Hepatocyte (in vitro differentiated cells): ENCODE measurements around the gene HSPH1. TPM values are rescaled to one million over a fixed set of nuclear protein-coding genes. Genes with fewer than 3 reads are reported as not detected.

ENCODE experiments used
- DNase-seq: peaks from one replicate; pipeline ENCODE4 v3.0.0-alpha.2; 2016; ENCODE audit warnings: low spot score
- H2AFZ ChIP-seq: fragments of 200-600 bp; sonication (generic); 2 replicates; pipeline ENCODE4 v1.6.0; 2016; ENCODE audit warnings: antibody characterized with exemption, mild to moderate bottlenecking
- H3K27ac ChIP-seq: fragments of 200-600 bp; sonication (generic); 2 replicates; pipeline ENCODE4 v1.5.1; 2016; ENCODE audit warnings: mild to moderate bottlenecking
- H3K27me3 ChIP-seq: fragments of 200-600 bp; sonication (generic); 2 replicates; pipeline ENCODE4 v1.6.1; 2016
- H3K36me3 ChIP-seq: fragments of 200-600 bp; sonication (generic); replicated peaks from 2 replicates; pipeline ENCODE4 v1.5.1; 2016; ENCODE audit warnings: low read depth; ENCODE audit not compliant: insufficient read depth
- H3K4me1 ChIP-seq: fragments of 200-600 bp; sonication (generic); 2 replicates; pipeline ENCODE4 v1.5.1; 2016; ENCODE audit warnings: mild to moderate bottlenecking, moderate library complexity; ENCODE audit not compliant: insufficient read depth
- H3K4me2 ChIP-seq: fragments of 200-600 bp; sonication (generic); 2 replicates; pipeline ENCODE4 v1.6.0; 2016
- H3K4me3 ChIP-seq: fragments of 200-600 bp; sonication (generic); 2 replicates; pipeline ENCODE4 v1.5.1; 2016; ENCODE audit warnings: mild to moderate bottlenecking
- H3K79me2 ChIP-seq: fragments of 200-600 bp; sonication (generic); 2 replicates; pipeline ENCODE4 v1.6.0; 2017; ENCODE audit warnings: mild to moderate bottlenecking
- H3K9me2 ChIP-seq: fragments of 200-600 bp; sonication (generic); replicated peaks from 2 replicates; pipeline ENCODE4 v1.6.0; 2017; ENCODE audit warnings: mild to moderate bottlenecking; ENCODE audit not compliant: insufficient read depth
- H3K9me3 ChIP-seq: fragments of 200-600 bp; sonication (generic); 2 replicates; pipeline ENCODE4 v1.5.1; 2016; ENCODE audit warnings: low read depth, mild to moderate bottlenecking
- H4K20me1 ChIP-seq: fragments of 200-600 bp; sonication (generic); 2 replicates; pipeline ENCODE4 v1.6.0; 2016; ENCODE audit warnings: mild to moderate bottlenecking; ENCODE audit not compliant: insufficient read depth, poor library complexity, severe bottlenecking
- EZH2 ChIP-seq: fragments of 200-600 bp; sonication (generic); IDR thresholded peaks from 2 replicates; pipeline ENCODE4 v1.6.1; 2016; ENCODE audit warnings: antibody characterized with exemption, mild to moderate bottlenecking, borderline replicate concordance
- EZH2phosphoT487 ChIP-seq: fragments of 200-600 bp; sonication (generic); IDR thresholded peaks from one replicate; pipeline ENCODE4 v1.6.1; 2018; ENCODE audit warnings: antibody characterized with exemption, mild to moderate bottlenecking, low read depth, moderate library complexity; ENCODE audit not compliant: unreplicated experiment, severe bottlenecking
- WGBS: methylation state at CpG from one replicate; pipeline ENCODE4 v1.1.6; 2016; ENCODE audit warnings: low lambda C conversion rate; ENCODE audit errors: missing lambda C conversion rate; 5-methylcytosine and 5-hydroxymethylcytosine counted together
- polyA plus RNA-seq: library from polyadenylated mRNA; unstranded; fragments of >200 nt; fragmentation: Nextera tagmentation; extraction: Ambion mirVana; gene quantifications from 2 replicates; pipeline ENCODE4 v1.2.1, GENCODE V29; 2016
- total RNA-seq: library from RNA; depleted of rRNA; stranded (reverse); fragments of >200 nt; gene quantifications from 2 replicates; pipeline ENCODE4 v1.2.3, GENCODE V29; 2014
- TF ChIP-seq, protein P1 (sequence below): fragments of 200-600 bp; sonication (generic); IDR thresholded peaks from 2 replicates; pipeline ENCODE4 v1.5.1; 2016; ENCODE audit warnings: antibody characterized with exemption, mild to moderate bottlenecking; ENCODE audit not compliant: poor library complexity

The HSPH1 gene
- total and polyA plus RNA-seq, 2 experiments from 2014 or later, result 64.1 to 74.2 TPM

DNA sequence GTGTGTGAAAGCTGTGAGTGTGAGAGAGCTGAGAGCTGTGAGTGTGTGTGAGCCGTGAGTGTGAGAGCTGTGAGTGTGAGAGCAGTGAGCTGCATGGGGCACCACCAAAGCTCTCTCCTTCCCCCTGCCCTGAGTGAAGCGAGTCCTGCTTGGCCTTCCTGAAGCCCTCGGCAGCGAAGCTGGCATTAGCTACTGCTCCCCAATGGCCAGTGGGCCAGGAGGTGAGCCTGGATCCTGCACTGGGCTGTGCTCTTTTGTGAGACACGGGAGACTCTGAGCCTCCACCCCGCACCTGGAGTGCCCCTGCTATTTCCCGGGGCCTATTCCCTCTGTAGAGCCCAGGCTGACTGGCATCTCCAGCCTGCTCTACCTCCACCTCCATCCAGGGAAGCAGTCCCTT lies 51.5 kb downstream of the HSPH1 start:
- H3K9me3 ChIP-seq, result no peaks in the 10 kb centered on the region
- H3K79me2 ChIP-seq, result no peaks in the 10 kb centered on the region
- H4K20me1 ChIP-seq, result no peaks in the 10 kb centered on the region
- H3K4me2 ChIP-seq, result no peak overlapping the region
- no peak overlapping the region for H3K27ac ChIP-seq
- WGBS, result 88% methylated on average over 7 of the region's 7 CpGs
- H3K9me2 ChIP-seq, result no peaks in the 10 kb centered on the region
- DNase-seq, result no peak
- H2AFZ ChIP-seq, result no peak overlapping the region
- H3K4me1 ChIP-seq, result no peaks in the 10 kb centered on the region
- H3K27me3 ChIP-seq, result no peaks in the 10 kb centered on the region
- TF ChIP-seq EZH2 (no peak), EZH2phosphoT487 (no peak)
- TF ChIP-seq, protein P1, sequence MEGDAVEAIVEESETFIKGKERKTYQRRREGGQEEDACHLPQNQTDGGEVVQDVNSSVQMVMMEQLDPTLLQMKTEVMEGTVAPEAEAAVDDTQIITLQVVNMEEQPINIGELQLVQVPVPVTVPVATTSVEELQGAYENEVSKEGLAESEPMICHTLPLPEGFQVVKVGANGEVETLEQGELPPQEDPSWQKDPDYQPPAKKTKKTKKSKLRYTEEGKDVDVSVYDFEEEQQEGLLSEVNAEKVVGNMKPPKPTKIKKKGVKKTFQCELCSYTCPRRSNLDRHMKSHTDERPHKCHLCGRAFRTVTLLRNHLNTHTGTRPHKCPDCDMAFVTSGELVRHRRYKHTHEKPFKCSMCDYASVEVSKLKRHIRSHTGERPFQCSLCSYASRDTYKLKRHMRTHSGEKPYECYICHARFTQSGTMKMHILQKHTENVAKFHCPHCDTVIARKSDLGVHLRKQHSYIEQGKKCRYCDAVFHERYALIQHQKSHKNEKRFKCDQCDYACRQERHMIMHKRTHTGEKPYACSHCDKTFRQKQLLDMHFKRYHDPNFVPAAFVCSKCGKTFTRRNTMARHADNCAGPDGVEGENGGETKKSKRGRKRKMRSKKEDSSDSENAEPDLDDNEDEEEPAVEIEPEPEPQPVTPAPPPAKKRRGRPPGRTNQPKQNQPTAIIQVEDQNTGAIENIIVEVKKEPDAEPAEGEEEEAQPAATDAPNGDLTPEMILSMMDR, result no peak
- no peak overlapping the region for H3K4me3 ChIP-seq
- H3K36me3 ChIP-seq, result no peaks in the 10 kb centered on the region

DNA sequence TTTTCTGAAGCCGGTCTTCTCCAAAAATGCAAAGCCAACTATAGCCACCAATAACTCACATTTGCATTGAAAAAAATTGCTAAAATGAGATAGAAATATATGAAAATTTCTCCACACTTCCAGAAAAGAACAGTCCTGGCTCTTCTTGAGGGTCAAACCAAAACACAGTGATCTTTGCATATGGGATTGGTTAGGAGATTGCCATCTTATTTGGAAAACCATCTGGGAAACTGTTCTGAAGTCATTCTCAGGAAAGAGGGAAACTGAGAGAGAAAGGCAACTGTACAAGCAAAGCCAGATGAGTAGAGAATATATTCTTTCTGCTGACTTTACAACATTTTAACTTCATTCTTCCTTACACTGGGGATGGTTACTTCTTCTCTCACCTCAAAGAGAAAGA lies 54.6 kb downstream of the HSPH1 start:
- TF ChIP-seq EZH2phosphoT487 (no peak), EZH2 (no peak)
- TF ChIP-seq, protein P1, result no peak

DNA sequence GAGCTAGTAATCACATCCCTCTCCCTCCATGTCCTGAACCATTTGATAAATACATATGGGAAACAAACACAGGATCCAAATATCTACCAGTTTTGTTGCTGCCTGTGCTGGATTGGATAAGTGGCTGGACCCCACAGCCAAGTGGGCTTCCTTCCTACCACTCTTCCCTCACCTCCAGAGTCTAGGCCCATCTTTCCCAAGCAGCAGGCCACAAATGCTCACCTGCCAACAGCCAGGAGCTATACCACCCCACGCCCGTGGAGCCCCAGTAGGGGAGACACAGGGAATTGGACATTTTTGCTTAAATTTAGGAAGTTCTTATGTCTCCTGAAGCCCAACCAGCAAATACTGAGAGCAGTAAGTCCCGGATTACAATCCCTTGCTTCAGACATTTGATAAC lies 55.8 kb downstream of the HSPH1 start:
- H3K9me3 ChIP-seq, result no peaks in the 10 kb centered on the region
- no peak for DNase-seq
- no peak overlapping the region for H3K4me2 ChIP-seq
- no peaks in the 10 kb centered on the region for H3K9me2 ChIP-seq
- no peaks in the 10 kb centered on the region for H3K4me1 ChIP-seq
- H2AFZ ChIP-seq, result no peak overlapping the region
- H3K27me3 ChIP-seq, result peaks cover 12% of the 10 kb centered on the region
- H4K20me1 ChIP-seq, result no peaks in the 10 kb centered on the region
- WGBS, result 89% methylated on average over 3 of the region's 3 CpGs
- no peak overlapping the region for H3K4me3 ChIP-seq
- TF ChIP-seq EZH2 (no peak), EZH2phosphoT487 (no peak)
- TF ChIP-seq, protein P1, result no peak
- H3K79me2 ChIP-seq, result no peaks in the 10 kb centered on the region
- no peaks in the 10 kb centered on the region for H3K36me3 ChIP-seq
- H3K27ac ChIP-seq, result no peak overlapping the region

More for the DNA sequence above, 54.6 kb downstream of the HSPH1 start:
- Histone ChIP-seq H2AFZ (no peak overlapping the region), H4K20me1 (no peaks in the 10 kb centered on the region), H3K4me3 (no peak overlapping the region), H3K27me3 (peaks cover 8% of the 10 kb centered on the region), H3K9me2 (no peaks in the 10 kb centered on the region), H3K9me3 (no peaks in the 10 kb centered on the region), H3K4me2 (no peak overlapping the region), H3K79me2 (no peaks in the 10 kb centered on the region), H3K4me1 (no peaks in the 10 kb centered on the region), H3K36me3 (no peaks in the 10 kb centered on the region), H3K27ac (no peak overlapping the region)
- whole genome bisulfite sequencing, result 93% methylated on average over 1 of the region's 1 CpG
- DNase-seq, result no peak
